ENCODE measurements around the gene YIF1B.

YIF1B gene

GRCh38 chr19:38303517-38304351 is 12.0 kb downstream of the YIF1B start, which contains the start of gene C19orf33:
C19orf33 (plus strand) TSS chr19:38304251; CDS start chr19:38304262, 11 bp downstream.
- no peak for DNase-seq

- DNase-seq = no peak
Measured at GRCh38 chr19:38298821-38299680, 16.7 kb downstream of the YIF1B start.

GRCh38 chr19:38294090-38294489 is 21.7 kb downstream of the YIF1B start:
- no peak for DNase-seq

- no peak for DNase-seq
Measured at GRCh38 chr19:38293281-38293680, 22.5 kb downstream of the YIF1B start.

GRCh38 chr19:38291855-38292254 is 23.9 kb downstream of the YIF1B start:
- no peak for DNase-seq

GRCh38 chr19:38290631-38291147 is 25.1 kb downstream of the YIF1B start:
- DNase-seq = no peak

- no peak for DNase-seq
Measured at GRCh38 chr19:38289955-38290354, 25.8 kb downstream of the YIF1B start.

- no peak for DNase-seq
Measured at GRCh38 chr19:38288123-38288855, 27.5 kb downstream of the YIF1B start.

GRCh38 chr19:38287604-38288003 is 28.1 kb downstream of the YIF1B start:
- no peak for DNase-seq

GRCh38 chr19:38285567-38285966 is 30.2 kb downstream of the YIF1B start:
- DNase-seq = no peak

GRCh38 chr19:38284422-38284821 is 31.3 kb downstream of the YIF1B start:
- no peak for DNase-seq

- no peak for DNase-seq
Measured at GRCh38 chr19:38283271-38283670, 32.5 kb downstream of the YIF1B start.

- DNase-seq = no peak
Measured at GRCh38 chr19:38281811-38282566, 33.8 kb downstream of the YIF1B start.

GRCh38 chr19:38280030-38280921 is 35.5 kb downstream of the YIF1B start:
- no peak for DNase-seq

GRCh38 chr19:38278751-38279150 is 37.0 kb downstream of the YIF1B start:
- DNase-seq = no peak

GRCh38 chr19:38277969-38278680 is 37.6 kb downstream of the YIF1B start:
- DNase-seq = no peak

GRCh38 chr19:38277549-38277948 is 38.2 kb downstream of the YIF1B start:
- DNase-seq = no peak

- DNase-seq = no peak
Measured at GRCh38 chr19:38276942-38277517, 38.7 kb downstream of the YIF1B start.

- DNase-seq = no peak
Measured at GRCh38 chr19:38274739-38275138, 41.0 kb downstream of the YIF1B start.

- DNase-seq = no peak
Measured at GRCh38 chr19:38273499-38273898, 42.2 kb downstream of the YIF1B start.
